ENCODE data around the gene CAPN14.

DNA sequence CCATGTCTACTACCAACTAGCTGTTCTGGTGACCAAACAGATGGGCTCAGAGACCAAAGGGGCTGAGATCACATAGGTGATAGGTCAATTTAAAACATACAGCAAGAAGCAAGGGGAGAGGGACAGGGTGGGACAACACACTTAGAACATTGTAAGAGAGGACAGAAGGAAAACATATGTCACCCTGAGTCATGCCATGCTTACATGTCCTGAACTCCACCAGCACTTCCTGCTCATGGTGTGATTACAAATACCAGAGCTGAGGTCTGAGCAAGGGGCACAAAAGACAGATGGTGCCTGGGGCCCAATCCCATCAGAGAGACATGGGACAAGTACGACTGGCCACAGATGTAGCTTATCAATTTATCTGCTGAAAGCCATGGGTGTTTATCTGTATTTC is 50.4 kb downstream of the CAPN14 start:
- TF ChIP-seq POLR2A (IDR thresholded peaks at IDR 0.05) (no peak), CTCF (IDR thresholded peaks at IDR 0.05) (no peak), EP300 (IDR thresholded peaks at IDR 0.05) (no peak), POLR2AphosphoS5 (IDR thresholded peaks at IDR 0.05) (no peak)

All from sigmoid colon (tissue), 4 donors.